HG02678 (cell line): ENCODE measurements around the gene FOXE3.

Experiments
- ATAC-seq: cut with Tn5 transposase; IDR thresholded peaks from one replicate; pipeline ENCODE4 v1.9.1; 2021; ENCODE audit warnings: mild to moderate bottlenecking, moderate library complexity; ENCODE audit not compliant: unreplicated experiment

Gene FOXE3

DNA sequence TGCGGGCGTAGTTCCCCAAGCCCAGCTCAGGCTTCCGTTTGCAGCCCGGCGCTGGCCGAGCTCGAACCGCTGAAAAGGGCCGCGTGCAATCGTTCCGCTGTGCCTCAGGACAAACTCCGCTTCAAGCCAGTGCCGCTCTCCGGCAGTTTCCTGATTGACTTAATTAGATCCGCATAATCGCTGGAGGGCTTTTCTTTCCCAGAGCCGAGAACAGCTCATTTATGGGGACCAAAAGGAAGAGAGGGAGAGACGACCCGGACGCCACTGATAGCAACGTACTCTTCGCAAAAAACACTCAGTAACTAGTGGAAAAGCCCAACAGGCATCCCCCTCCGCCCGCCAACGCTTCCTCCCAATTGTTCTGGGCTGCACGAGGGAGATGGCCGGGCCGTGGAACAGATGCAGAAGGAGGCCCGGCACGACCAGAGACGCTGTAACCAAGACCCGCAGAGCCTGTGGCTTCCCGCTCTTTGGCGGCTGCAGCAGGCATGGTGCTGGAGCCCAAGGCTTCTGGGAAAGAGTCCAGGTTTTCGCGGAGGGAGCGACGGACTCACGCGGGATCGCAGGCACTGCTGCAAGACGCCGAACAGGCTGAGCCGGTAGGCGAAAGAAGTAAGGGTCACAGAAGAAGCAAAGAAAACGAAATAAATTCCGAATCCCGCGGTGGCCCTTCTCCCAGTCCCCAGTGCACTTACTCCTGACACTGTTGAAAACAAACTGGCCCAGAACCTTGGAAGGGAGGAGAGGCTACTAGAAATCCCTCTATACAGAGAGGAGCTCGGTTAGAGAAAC, 18.2 kb downstream of the FOXE3 start:
- no peak for ATAC-seq

DNA sequence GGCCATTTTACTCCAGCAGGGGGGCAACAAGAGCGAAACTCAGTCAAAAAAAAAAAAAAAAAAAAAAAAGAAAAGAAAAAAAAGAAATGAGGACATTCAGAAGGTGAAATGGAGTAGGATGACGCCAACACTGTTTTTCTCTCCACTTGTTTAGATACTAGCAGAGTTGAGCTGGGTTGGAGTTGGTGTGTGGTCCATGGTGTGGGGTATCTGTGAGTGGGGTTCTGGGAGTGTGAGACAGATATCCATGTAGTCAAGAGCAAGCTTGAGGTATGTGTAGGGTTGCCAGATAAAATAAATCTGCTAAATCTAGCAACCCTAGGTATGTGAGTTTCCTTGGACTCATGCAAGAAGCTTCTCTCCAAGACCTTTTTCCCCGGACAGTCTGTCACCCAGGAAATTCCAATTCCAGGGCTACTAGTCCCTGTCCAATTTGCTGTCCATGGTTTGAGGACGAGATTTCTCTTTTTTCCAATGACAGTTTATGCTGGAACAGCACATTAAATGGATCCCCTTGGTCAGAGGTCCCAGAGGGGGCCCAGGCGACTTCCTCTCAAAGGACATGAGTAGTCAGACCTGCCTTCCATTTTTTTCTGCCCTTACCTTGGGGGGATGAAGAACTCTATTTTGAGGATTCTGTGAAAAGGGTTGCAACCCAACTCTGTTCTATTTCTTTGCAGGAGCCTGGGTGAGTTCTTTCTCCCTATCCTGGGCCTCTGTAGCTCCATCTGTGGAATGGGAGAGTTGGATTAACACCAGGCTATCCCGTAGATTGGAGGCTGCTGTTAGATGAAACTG, 19.6 kb downstream of the FOXE3 start:
- no peak for ATAC-seq

DNA sequence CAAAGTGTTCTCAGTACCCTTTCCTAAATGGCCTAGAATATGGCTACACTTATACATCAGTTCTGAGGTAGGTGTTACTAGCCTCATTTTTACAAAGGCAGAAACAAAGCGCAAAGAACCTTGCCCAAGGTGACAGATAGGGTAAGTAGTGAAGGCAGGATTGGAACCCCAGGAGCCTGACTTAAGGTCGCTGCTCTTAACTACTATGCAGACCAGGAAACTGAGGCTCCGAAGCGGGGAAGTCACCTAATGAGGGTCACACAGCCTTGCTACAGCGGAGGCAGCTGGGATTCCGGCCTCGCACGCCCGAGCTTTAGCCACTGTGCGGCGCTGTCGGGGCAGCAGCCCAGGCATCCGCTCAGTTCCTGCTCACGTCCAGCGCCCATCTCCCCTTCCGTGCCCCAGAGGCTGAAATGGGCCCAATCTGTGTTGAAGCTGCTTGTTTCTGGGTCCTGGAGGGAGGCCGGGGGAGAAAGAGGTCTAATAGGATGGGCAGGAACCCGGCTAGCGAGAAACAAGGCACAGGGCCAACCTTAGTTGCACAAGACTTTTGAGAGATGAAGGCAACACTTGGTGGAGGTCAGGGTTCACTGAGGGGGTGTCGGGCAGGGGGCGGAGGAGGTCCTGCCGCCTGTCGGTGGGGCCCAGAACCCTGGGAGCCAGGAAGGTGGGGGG, 20.4 kb downstream of the FOXE3 start:
- peak; percentile 42 for ATAC-seq

DNA sequence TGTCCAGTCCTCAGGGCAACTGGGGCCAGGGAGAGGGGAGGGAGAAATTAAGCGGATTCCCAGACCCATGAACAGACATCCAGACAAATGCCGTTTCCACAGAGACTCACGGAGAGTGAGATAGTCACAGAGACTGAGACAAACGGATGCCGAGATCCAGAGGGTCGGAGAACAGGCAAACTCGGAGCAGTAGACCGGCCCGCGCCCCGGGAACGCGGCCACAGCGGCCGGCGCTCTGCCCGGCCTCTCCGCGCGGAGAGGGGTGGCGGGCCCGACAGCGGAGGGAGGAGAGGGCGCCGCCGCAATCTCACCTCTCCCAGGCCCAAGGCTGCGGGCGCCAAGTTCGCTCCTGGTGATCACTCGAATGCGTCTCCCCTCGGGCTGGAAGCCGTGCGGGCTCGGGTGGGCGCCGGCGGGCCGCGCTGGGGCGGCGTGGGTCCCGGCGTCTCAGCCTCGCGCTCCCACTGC, 20.9 kb downstream of the FOXE3 start:
- ATAC-seq, result peak; percentile 8

- peak; percentile 84 for ATAC-seq
Observed at GRCh38 chr1:47437447-47438164, 21.5 kb downstream of the FOXE3 start, which contains the start of gene FOXD2. FOXD2 (plus strand) TSS chr1:47438044; CDS start chr1:47438136, 92 bp downstream.

DNA sequence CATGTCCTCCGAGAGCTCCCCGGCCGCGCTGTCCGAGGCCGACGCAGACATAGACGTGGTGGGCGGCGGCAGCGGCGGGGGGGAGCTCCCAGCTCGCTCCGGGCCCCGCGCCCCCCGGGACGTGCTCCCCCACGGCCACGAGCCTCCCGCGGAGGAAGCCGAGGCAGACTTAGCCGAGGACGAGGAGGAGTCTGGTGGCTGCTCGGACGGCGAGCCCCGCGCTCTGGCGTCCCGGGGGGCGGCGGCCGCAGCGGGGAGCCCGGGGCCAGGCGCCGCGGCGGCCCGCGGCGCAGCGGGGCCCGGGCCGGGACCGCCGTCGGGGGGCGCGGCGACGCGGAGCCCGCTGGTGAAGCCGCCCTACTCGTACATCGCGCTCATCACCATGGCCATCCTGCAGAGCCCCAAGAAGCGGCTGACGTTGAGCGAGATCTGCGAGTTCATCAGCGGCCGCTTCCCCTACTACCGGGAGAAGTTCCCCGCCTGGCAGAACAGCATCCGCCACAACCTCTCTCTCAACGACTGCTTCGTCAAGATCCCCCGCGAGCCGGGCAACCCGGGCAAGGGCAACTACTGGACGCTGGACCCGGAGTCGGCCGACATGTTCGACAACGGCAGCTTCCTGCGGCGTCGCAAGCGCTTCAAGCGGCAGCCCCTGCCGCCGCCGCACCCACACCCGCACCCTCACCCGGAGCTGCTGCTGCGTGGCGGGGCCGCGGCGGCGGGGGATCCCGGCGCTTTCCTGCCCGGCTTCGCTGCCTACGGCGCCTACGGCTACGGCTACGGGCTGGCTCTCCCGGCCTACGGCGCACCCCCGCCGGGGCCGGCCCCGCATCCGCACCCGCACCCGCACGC, 22.3 kb downstream of the FOXE3 start:
- no peak for ATAC-seq

DNA sequence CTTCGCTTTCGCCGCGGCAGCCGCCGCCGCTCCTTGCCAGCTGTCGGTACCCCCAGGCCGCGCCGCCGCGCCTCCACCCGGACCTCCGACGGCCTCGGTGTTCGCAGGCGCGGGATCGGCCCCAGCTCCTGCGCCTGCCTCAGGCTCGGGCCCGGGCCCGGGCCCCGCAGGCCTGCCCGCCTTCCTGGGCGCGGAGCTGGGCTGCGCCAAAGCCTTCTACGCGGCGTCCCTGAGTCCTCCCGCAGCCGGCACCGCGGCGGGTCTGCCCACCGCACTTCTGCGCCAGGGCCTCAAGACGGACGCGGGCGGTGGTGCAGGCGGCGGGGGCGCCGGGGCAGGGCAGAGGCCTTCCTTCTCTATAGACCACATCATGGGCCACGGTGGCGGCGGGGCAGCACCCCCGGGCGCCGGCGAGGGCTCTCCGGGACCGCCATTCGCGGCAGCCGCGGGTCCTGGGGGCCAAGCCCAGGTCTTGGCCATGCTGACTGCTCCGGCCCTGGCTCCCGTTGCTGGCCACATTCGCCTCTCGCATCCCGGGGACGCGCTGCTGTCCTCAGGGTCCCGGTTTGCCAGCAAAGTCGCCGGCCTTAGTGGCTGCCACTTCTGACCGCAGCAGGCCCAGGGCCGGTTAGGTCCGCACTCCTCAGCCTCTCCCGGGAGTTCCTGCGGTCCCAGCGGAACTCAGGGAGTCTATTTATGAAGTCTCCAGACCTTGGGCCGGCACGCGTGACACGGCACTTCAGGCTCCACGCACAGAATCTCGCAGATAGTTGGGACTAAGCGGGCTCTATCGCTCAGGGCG, 23.1 kb downstream of the FOXE3 start:
- ATAC-seq, result no peak

- no peak for ATAC-seq
Observed at GRCh38 chr1:47439819-47440598, 23.9 kb downstream of the FOXE3 start.

GRCh38 chr1:47440599-47441081, 24.6 kb downstream of the FOXE3 start:
- no peak for ATAC-seq

DNA sequence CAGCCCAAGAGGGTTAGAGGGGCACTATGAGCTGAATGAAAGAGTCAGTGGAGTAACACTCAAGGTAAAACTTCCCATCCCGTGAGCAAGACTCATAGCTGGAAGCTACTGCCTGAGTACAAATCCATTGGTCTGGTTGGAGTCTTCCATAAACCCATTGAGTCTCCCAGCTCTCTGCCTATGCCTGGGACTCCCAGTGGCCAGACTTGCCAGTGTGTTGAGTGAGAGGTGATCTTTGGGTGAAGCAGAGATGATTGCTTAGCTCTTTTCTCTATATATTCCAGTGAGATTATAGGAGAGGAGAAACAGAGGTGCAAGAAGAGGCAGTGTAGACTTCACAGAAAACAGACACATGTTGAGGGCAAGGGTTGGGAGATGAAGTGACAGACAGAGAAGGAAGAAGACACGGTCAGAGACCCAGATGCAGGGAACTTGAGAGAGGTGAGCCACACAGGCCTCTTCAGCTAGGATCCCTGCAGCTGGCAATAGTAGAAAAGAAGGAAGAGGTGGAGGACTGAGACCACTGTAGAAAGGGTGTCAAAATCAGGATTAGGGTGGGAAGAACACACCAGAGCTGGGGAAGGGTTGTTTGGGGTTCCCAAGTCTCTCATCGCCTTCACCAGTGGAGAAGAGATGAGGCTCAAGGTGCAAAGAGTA, 25.5 kb downstream of the FOXE3 start:
- no peak for ATAC-seq

GRCh38 chr1:47442202-47442601, 26.1 kb downstream of the FOXE3 start:
- ATAC-seq, result no peak

- no peak for ATAC-seq
Observed at GRCh38 chr1:47442842-47443529, 26.9 kb downstream of the FOXE3 start.

- ATAC-seq, result no peak
Observed at GRCh38 chr1:47443530-47444296, 27.6 kb downstream of the FOXE3 start.

DNA sequence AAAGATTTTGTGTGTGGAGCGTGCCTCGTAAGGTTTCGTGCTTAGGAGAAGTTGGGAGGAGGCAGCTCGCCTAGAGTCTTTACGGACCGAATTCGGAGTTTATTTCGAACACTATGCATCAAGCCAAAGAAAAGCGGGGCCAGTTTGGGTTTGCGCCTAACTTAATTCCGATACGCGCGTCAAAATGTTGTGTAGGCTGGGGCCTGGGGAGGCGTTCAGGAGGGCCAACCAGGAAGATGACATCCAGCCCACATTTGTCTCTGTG, 28.1 kb downstream of the FOXE3 start:
- no peak for ATAC-seq

- no peak for ATAC-seq
Observed at GRCh38 chr1:47444562-47445465, 28.7 kb downstream of the FOXE3 start.
